NCI-H2081 (cell line): ENCODE measurements around the gene TSPEAR.

ENCODE experiments used
- DNase-seq, 2 experiments: peaks; one replicate each; lab custom pipeline; 2025; lab: John Stamatoyannopoulos, UW

Gene TSPEAR

DNA sequence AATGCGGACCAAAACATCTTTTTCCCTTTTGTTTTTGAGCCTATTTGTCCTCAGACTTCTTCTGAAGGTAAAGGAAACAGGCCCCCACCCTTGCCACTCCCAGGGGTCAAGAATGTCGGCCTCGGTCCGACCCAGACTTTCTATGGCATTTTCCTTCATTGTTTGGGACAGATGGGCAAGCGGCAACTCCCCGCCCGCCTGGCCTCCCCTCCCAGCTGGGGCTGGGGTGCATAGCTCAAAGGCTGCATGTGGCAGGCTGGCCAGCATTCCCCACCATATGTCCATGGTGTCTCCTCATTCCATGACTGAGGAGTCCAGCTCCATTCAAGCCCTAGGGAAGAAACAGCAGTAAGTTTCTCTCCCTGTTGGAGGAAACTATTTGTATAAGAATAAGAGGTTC, 29.4 kb upstream of the TSPEAR start:
- no peak for DNase-seq

DNA sequence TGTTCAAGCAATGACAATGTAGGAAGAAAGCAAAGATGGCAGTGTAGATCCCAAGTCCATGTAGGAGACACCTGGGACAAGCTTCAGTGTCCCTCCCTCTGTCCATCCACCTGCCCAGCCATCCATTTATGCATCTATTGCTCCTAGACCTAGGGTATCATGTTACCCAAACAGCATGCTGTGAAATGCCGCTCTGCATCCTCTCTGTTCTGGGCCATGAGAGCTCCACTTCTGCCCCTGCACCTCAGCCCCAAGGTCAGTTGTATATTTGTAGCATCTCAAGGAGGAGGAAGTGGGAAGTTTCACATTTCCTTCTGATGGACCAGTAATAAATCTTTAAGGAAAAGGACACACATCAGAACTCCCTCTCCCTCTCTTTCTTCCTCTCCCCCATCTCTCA, 27.9 kb upstream of the TSPEAR start:
- DNase-seq, result no peak

DNA sequence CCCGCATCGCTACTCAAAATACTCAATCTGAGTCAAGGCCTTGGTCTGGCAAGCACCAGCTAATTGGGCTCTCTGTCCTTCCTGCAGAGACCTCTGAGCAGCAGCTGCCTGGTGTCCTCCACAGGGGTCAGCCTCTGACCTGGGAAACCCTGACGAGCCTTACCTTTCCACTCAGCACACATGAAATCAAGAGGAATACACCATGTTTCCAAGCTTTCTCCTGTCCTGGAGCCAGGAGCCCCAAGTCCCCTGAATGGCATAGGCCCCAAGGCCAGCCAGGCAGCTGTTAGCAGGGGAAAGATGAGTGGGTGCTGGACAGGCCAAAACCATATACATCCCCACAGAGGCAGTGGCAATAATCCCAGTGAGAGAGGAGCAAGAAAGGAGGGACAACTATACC, 27.2 kb upstream of the TSPEAR start:
- DNase-seq, result no peak

- peak in 1 of 2 experiments; percentile 13 for DNase-seq
These were observed 26.5 kb upstream of the TSPEAR start for GRCh38 chr21:44737706-44738354.

GRCh38 chr21:44736291-44737004, 25.1 kb upstream of the TSPEAR start:
- peak; percentile 6 to 30 for DNase-seq

DNA sequence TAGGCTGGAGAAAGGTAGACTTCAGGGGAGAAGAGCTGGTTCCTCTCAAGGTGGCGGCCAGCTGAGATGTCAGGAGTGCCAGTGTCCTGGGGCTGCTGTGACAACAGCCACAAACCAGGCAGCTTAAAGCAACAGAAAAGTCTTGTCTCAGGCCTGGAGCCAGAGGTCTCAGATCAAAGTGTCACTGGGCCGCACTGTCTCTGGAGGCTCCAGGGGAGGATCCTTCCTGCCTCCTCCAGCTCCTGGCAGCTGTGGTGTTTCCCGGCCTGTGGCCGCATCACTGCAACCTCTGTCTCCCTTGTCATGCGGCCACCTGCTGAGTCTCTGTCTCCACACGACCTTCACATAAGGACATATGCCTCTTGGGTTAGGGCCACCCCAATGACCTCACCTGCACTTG, 24.4 kb upstream of the TSPEAR start:
- DNase-seq, result no peak

DNA sequence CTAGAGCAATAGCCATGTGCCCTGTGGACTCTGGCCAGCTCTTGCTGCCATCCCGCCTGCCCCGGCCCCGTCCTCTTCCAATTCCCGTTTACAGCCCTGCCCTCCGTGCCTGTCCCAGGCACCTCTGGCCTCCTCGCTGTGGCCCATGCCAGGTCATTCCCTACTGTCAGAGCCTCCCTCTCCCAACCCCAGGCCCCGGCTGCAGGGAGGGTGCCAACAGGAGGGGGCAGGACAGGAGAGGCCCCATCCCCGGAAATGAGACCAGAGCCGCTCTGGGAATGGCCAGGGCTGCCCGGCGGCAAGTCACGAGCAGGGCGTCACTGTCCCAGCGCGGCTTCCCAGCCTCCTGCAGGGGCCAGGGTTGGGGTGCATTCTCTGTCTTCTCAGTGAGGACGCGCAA, 23.5 kb upstream of the TSPEAR start:
- DNase-seq, result no peak

- no peak for DNase-seq
These were observed 22.8 kb upstream of the TSPEAR start for GRCh38 chr21:44734026-44734745.

GRCh38 chr21:44732956-44733355, 21.6 kb upstream of the TSPEAR start:
- DNase-seq, result no peak

- DNase-seq, result no peak
These were observed 20.9 kb upstream of the TSPEAR start for GRCh38 chr21:44732263-44732662.

DNA sequence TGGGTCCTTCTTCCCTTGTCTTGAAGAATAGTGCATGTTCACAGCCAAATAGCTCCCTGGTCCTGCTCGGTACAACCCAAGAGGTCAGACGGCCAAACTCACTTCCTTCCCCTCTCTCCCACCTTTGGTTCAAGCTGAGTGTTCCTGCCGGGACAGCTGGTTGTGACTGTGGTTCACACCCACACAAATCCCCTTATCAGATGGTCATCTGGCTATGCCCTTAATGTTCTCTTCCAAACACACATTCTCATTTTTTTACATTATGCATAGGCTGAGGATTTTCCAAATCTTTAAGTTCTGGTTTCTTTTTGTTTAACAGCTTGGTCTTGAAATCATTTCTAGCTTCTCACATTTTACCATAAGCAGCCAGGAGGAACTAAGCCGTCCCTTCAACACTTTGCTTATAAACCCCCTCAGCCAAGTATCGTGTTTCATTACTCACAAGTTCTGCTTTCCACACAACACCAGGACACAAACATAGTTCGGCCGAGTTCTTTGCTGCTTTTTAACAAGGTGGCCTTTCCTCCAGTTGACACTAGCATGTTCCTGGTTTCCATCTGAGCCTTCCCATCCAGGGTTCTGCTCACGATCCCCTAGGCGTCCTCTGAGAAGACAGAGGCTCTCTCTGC, 19.7 kb upstream of the TSPEAR start:
- no peak for DNase-seq

- DNase-seq, result no peak
These were observed 18.6 kb upstream of the TSPEAR start for GRCh38 chr21:44730028-44730395.

GRCh38 chr21:44729336-44730027, 18.1 kb upstream of the TSPEAR start:
- no peak for DNase-seq

- DNase-seq, result no peak
These were observed 17.3 kb upstream of the TSPEAR start for GRCh38 chr21:44728716-44729115.

GRCh38 chr21:44727757-44728156, 16.4 kb upstream of the TSPEAR start:
- no peak for DNase-seq

DNA sequence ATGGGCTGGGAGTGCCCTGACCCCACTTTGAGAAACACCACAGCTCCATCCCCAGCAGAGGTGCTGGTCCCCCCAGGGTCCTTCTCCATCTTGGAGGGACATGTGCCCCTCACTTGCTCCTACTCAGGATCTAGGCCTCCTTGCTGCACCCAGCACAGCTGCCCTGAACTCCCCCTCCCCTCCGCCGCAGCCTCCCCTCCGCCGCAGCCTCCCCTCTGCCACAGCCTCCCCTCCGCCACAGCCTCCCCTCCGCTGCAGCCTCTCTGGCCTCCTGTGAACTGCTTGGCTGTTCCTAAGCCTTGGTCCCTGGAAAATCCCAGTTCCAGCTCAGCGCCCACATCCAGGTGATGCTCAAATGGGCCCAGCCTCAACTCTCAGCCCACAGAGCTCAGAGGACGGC, 15.9 kb upstream of the TSPEAR start:
- no peak for DNase-seq

DNA sequence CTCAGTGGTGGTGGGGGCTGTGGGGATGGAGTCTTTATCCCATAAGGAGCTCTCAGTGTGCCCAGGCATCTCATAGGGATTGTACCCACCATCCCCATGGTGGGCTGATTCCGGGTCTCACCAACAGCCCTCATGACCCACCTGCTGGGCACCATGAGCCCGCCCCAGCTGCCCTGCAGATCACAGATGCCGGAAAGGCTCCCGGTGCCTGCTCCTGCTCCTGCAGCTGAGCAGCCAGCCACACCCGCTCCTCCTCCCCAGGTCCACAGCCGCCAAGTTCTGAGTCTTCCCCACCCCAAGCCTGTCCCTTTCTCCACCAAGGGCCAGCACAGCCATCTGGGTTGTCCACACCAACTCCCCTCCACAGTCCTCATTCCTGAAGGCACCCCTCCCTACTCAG, 15.5 kb upstream of the TSPEAR start:
- no peak for DNase-seq

DNA sequence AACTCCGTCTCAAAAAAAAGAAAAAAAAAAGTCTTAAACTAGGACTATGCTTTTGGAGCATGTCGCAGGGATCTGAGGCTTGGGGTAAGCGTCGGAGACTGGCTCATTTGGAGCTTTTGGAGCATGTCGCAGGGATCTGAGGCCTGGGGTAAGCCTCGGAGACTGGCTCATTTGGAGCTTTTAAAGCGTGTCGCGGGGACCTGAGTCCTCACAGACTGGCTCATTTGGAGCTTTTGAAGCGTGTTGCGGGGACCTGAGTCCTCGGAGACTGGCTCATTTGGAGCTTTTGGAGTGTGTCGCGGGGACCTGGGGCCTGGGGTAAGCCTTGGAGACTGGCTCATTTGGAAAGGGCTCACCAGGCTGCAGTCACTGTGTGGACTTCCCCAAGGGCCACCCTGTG, 13.6 kb upstream of the TSPEAR start:
- no peak for DNase-seq

GRCh38 chr21:44724196-44724595, 12.8 kb upstream of the TSPEAR start:
- DNase-seq, result no peak

- DNase-seq, result peak in 1 of 2 experiments; percentile 8
These were observed 12.1 kb upstream of the TSPEAR start for GRCh38 chr21:44723177-44724131.

GRCh38 chr21:44722731-44723130, 11.4 kb upstream of the TSPEAR start:
- DNase-seq, result no peak
